Sigmoid colon (tissue), 7 donors: ENCODE data around the gene RNF167. TPM values are rescaled to one million over a fixed set of nuclear protein-coding genes. Genes with fewer than 3 reads are reported as not detected.

Experiments
- DNase-seq: peaks from one replicate; pipeline ENCODE4 v3.0.0-alpha.2; 2019
- H3K27ac ChIP-seq, 4 donors: fragments of 200-600 bp; sonication (generic); one replicate each; pipeline ENCODE4 v1.5.1; 2016 to 2019; ENCODE audit warnings: mild to moderate bottlenecking in 1 of 4
- H3K27me3 ChIP-seq, 3 donors: fragments of 200-600 bp; sonication (generic); one replicate each; pipeline ENCODE4 v1.5.1; 2019; ENCODE audit warnings: mild to moderate bottlenecking in 1 of 3
- H3K36me3 ChIP-seq, 4 donors: fragments of 200-600 bp; sonication (generic); one replicate each; pipeline ENCODE4 v1.5.1; 2016 to 2019
- H3K4me1 ChIP-seq, 4 donors: fragments of 200-600 bp; sonication (generic); one replicate each; pipeline ENCODE4 v1.5.1; 2017 to 2019
- H3K4me3 ChIP-seq, 4 donors: fragments of 200-600 bp; sonication (generic); one replicate each; pipeline ENCODE4 v1.5.1; 2017 to 2019; ENCODE audit warnings: mild to moderate bottlenecking in 2 of 4, moderate library complexity in 1 of 4
- H3K9me3 ChIP-seq, 4 donors: fragments of 200-600 bp in 3 of 4; sonication (generic) in 3 of 4; one replicate each; pipeline versions ENCODE4 v1.5.1 to v1.6.1; 2013 to 2019
- EP300 ChIP-seq, 4 donors: sonication (generic); formaldehyde crosslinking; IDR thresholded peaks; one replicate each; pipeline ENCODE4 v1.6.1; 2017; ENCODE audit warnings: antibody characterized with exemption in 4 of 4
- POLR2A ChIP-seq, 2 donors: fragments of 450-650 bp; IDR thresholded peaks; one replicate each; pipeline ENCODE4 v1.6.1; 2016; ENCODE audit warnings: antibody characterized with exemption in 2 of 2, mild to moderate bottlenecking in 2 of 2, moderate library complexity in 2 of 2
- POLR2AphosphoS5 ChIP-seq, 4 donors: sonication (generic); formaldehyde crosslinking; IDR thresholded peaks; one replicate each; pipeline ENCODE4 v1.6.1; 2017; ENCODE audit warnings: antibody characterized with exemption in 4 of 4
- WGBS, 2 donors: extraction: QIAGEN DNeasy Blood & Tissue Kit; methylation state at CpG; one replicate each; pipeline ENCODE4 v1.1.7; 2013; 5-methylcytosine and 5-hydroxymethylcytosine counted together
- intact Hi-C: fragments of 100-400 bp; cut with DNase I; formaldehyde crosslinking; loops from one replicate; pipeline ENCODE4 v1.15.1; 2023
- polyA plus RNA-seq, 3 donors: library from polyadenylated mRNA; stranded (reverse); fragments of 200-250 nt; gene quantifications; one replicate each; pipeline ENCODE4 v1.2.3, GENCODE V29; 2013
- small RNA-seq, 3 donors: library from RNA; depleted of rRNA; stranded (forward); fragments of <200 nt; gene quantifications; one replicate each; pipeline ENCODE3, GENCODE V24; 2016
- total RNA-seq, 4 donors: library from RNA; depleted of rRNA; stranded (reverse); fragments of >200 nt; gene quantifications; one replicate each; pipeline ENCODE4 v1.1.0, GENCODE V29; 2016
- TF ChIP-seq, protein P1 (sequence below), 4 experiments: fragments of 450-650 bp in 3 of 4; fragments of 200-600 bp in 1 of 4; IDR thresholded peaks; one replicate each; pipeline ENCODE4 v1.5.1; 2016 to 2019; ENCODE audit warnings: antibody characterized with exemption in 4 of 4, mild to moderate bottlenecking in 3 of 4, moderate library complexity in 2 of 4
- donor health status: healthy with polysubstance abuse.
- donor health status: Bipolar disorder and iron deficiency.
- donor health status: healthy.

Gene RNF167
- total and polyA plus RNA-seq, 7 donors = 45.0 to 120 (median 61.1) TPM

GRCh38 chr17:4987767-4988567 lies 47.9 kb downstream of the RNF167 start:
- intact Hi-C loops = loop anchor here (1.0 to 5.0 kb wide), 4 partner anchors 19 to 201 kb away; partner anchors contain the start of genes GLTPD2 and VMO1

GRCh38 chr17:4994081-4994595 lies 54.1 kb downstream of the RNF167 start:
- Histone ChIP-seq H3K27ac (no peak overlapping the region), H3K9me3 (no peaks in the 10 kb centered on the region), H3K27me3 (no peaks in the 10 kb centered on the region), H3K36me3 (no peaks in the 10 kb centered on the region), H3K4me3 (no peak overlapping the region), H3K4me1 (peaks cover 0 to 17% (median 15%) of the 10 kb centered on the region in 4 donors)
- 81 to 89% methylated on average over 6 of the region's 6 CpGs for WGBS, 2 donors
- DNase-seq = no peak
- no peak for TF ChIP-seq POLR2AphosphoS5 (IDR thresholded peaks at IDR 0.05)
- TF ChIP-seq EP300 (IDR thresholded peaks at IDR 0.05) = no peak
- TF ChIP-seq POLR2A (IDR thresholded peaks at IDR 0.05) = no peak
- TF ChIP-seq, protein P1, sequence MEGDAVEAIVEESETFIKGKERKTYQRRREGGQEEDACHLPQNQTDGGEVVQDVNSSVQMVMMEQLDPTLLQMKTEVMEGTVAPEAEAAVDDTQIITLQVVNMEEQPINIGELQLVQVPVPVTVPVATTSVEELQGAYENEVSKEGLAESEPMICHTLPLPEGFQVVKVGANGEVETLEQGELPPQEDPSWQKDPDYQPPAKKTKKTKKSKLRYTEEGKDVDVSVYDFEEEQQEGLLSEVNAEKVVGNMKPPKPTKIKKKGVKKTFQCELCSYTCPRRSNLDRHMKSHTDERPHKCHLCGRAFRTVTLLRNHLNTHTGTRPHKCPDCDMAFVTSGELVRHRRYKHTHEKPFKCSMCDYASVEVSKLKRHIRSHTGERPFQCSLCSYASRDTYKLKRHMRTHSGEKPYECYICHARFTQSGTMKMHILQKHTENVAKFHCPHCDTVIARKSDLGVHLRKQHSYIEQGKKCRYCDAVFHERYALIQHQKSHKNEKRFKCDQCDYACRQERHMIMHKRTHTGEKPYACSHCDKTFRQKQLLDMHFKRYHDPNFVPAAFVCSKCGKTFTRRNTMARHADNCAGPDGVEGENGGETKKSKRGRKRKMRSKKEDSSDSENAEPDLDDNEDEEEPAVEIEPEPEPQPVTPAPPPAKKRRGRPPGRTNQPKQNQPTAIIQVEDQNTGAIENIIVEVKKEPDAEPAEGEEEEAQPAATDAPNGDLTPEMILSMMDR (IDR thresholded peaks at IDR 0.05) = no peak
- intact Hi-C loops = no loop called here

More at GRCh38 chr17:4987767-4988567, 47.9 kb downstream of the RNF167 start:
- DNase-seq = no peak
- H3K9me3 ChIP-seq = no peaks in the 10 kb centered on the region
- WGBS, 2 donors = 3 to 13% methylated on average over 30 of the region's 30 CpGs
- peak overlapping the region; percentile 68 to 97 (median 80) for H3K4me3 ChIP-seq
- peaks cover under 1 to 13% (median 7%) of the 10 kb centered on the region in 4 donors for H3K36me3 ChIP-seq
- H3K4me1 ChIP-seq = peaks cover 0 to 31% (median 25%) of the 10 kb centered on the region in 4 donors
- TF ChIP-seq POLR2AphosphoS5 (IDR thresholded peaks at IDR 0.05) = no peak
- peak in 1 of 2 donors; percentile 22 for TF ChIP-seq POLR2A (IDR thresholded peaks at IDR 0.05)
- TF ChIP-seq EP300 (IDR thresholded peaks at IDR 0.05) = no peak
- TF ChIP-seq, protein P1 (IDR thresholded peaks at IDR 0.05) = no peak
- peak overlapping the region; percentile 93 to 97 (median 95) for H3K27ac ChIP-seq
- H3K27me3 ChIP-seq = no peaks in the 10 kb centered on the region

Small RNAs within 50 kb of the gene (small RNA-seq; reads per million reads assigned to genes)
- gene MIR6864 (0 to 0.51 (median 0.32) reads per million in 3 donors), gene MIR6865 (0 reads per million in 3 donors)

Other genes with a start within 250 kb of the RNF167 start
- 10 to 100 TPM; 20.0 to 37.7 (median 26.2) TPM for gene PELP1, start 236.1 kb upstream of the RNF167 start, total RNA-seq
- 10 to 100 TPM in 1 of 3 donors, 1 to 10 TPM in 2; 4.2 to 27.0 (median 9.9) TPM for gene PELP1, start 236.1 kb upstream of the RNF167 start, polyA plus RNA-seq
- gene ARRB2, start 229.6 kb upstream of the RNF167 start, total RNA-seq = 10 to 100 TPM; 22.1 to 35.7 (median 28.2) TPM
- gene ARRB2, start 229.6 kb upstream of the RNF167 start, polyA plus RNA-seq = 10 to 100 TPM; 38.4 to 51.7 (median 39.3) TPM
- 10 to 100 TPM; 31.1 to 43.6 (median 38.3) TPM for gene MED11, start 208.8 kb upstream of the RNF167 start, total RNA-seq
- 10 to 100 TPM; 35.8 to 61.9 (median 47.4) TPM for gene MED11, start 208.8 kb upstream of the RNF167 start, polyA plus RNA-seq
- under 1 TPM in 3 of 4 donors, not detected in 1; 0.36 to 0.55 (median 0.49) TPM for gene ZMYND15, start 200.4 kb upstream of the RNF167 start, total RNA-seq
- gene ZMYND15, start 200.4 kb upstream of the RNF167 start, polyA plus RNA-seq = 1 to 10 TPM in 2 of 3 donors, not detected in 1; 1.1 to 1.2 TPM
- gene CXCL16, start 200.3 kb upstream of the RNF167 start, total RNA-seq = 1 to 10 TPM; 4.6 to 6.8 (median 5.3) TPM
- gene CXCL16, start 200.3 kb upstream of the RNF167 start, polyA plus RNA-seq = 10 to 100 TPM; 21.6 to 32.8 (median 29.0) TPM
- not detected for gene TM4SF5, start 168.4 kb upstream of the RNF167 start, total RNA-seq
- 10 to 100 TPM in 2 of 3 donors, 1 to 10 TPM in 1; 7.8 to 19.2 (median 11.1) TPM for gene TM4SF5, start 168.4 kb upstream of the RNF167 start, polyA plus RNA-seq
- gene VMO1, start 153.9 kb upstream of the RNF167 start, total RNA-seq = 1 to 10 TPM in 3 of 4 donors, not detected in 1; 1.1 to 6.4 (median 4.1) TPM
- 1 to 10 TPM in 2 of 3 donors, not detected in 1; 2.2 to 4.4 TPM for gene VMO1, start 153.9 kb upstream of the RNF167 start, polyA plus RNA-seq
- not detected for gene GLTPD2, start 151.3 kb upstream of the RNF167 start, total RNA-seq
- gene GLTPD2, start 151.3 kb upstream of the RNF167 start, polyA plus RNA-seq = 1 to 10 TPM in 1 of 3 donors, under 1 TPM in 1, not detected in 1; 0.06 to 1.6 TPM
- 100 to 1,000 TPM; 153 to 242 (median 192) TPM for gene PSMB6, start 144.1 kb upstream of the RNF167 start, total RNA-seq
- 100 to 1,000 TPM; 172 to 213 (median 201) TPM for gene PSMB6, start 144.1 kb upstream of the RNF167 start, polyA plus RNA-seq
- gene PLD2, start 133.1 kb upstream of the RNF167 start, total RNA-seq = 10 to 100 TPM in 3 of 4 donors, 1 to 10 TPM in 1; 9.3 to 20.5 (median 12.3) TPM
- gene PLD2, start 133.1 kb upstream of the RNF167 start, polyA plus RNA-seq = 10 to 100 TPM in 1 of 3 donors, 1 to 10 TPM in 2; 6.0 to 18.0 (median 7.9) TPM
- gene MINK1, start 106.9 kb upstream of the RNF167 start, total RNA-seq = 10 to 100 TPM; 17.1 to 43.8 (median 21.0) TPM
- gene MINK1, start 106.9 kb upstream of the RNF167 start, polyA plus RNA-seq = 100 to 1,000 TPM in 1 of 3 donors, 10 to 100 TPM in 2; 45.0 to 117 (median 63.8) TPM
- gene C17orf107, start 40.7 kb upstream of the RNF167 start, total RNA-seq = 1 to 10 TPM in 1 of 4 donors, under 1 TPM in 3; 0.68 to 2.8 (median 0.85) TPM
- 1 to 10 TPM in 1 of 3 donors, under 1 TPM in 2; under 0.01 to 1.7 (median 0.69) TPM for gene C17orf107, start 40.7 kb upstream of the RNF167 start, polyA plus RNA-seq
- under 1 TPM in 3 of 4 donors, not detected in 1; 0.49 to 0.55 (median 0.54) TPM for gene CHRNE, start 37.2 kb upstream of the RNF167 start, total RNA-seq
- gene CHRNE, start 37.2 kb upstream of the RNF167 start, polyA plus RNA-seq = under 1 TPM in 2 of 3 donors, not detected in 1; 0.46 to 0.57 TPM
- gene GP1BA, start 8.0 kb upstream of the RNF167 start, total RNA-seq = not detected
- 1 to 10 TPM in 1 of 3 donors, not detected in 2; 1.1 TPM for gene GP1BA, start 8.0 kb upstream of the RNF167 start, polyA plus RNA-seq
- gene SLC25A11, start 222 bp upstream of the RNF167 start, total RNA-seq = 10 to 100 TPM; 41.0 to 60.3 (median 48.6) TPM
- 10 to 100 TPM; 57.7 to 82.8 (median 79.9) TPM for gene SLC25A11, start 222 bp upstream of the RNF167 start, polyA plus RNA-seq
- gene PFN1, start 8.3 kb downstream of the RNF167 start, total RNA-seq = 1,000 to 10,000 TPM in 1 of 4 donors, 100 to 1,000 TPM in 3; 690 to 1,141 (median 828) TPM
- gene PFN1, start 8.3 kb downstream of the RNF167 start, polyA plus RNA-seq = 1,000 to 10,000 TPM in 1 of 3 donors, 100 to 1,000 TPM in 2; 853 to 1,404 (median 948) TPM
- gene ENO3, start 10.9 kb downstream of the RNF167 start, total RNA-seq = 1 to 10 TPM; 2.5 to 9.1 (median 5.1) TPM
- gene ENO3, start 10.9 kb downstream of the RNF167 start, polyA plus RNA-seq = 10 to 100 TPM in 1 of 3 donors, 1 to 10 TPM in 1, under 1 TPM in 1; 0.69 to 10.3 (median 5.4) TPM
- 10 to 100 TPM; 42.6 to 84.5 (median 72.3) TPM for gene SPAG7, start 27.5 kb downstream of the RNF167 start, total RNA-seq
- gene SPAG7, start 27.5 kb downstream of the RNF167 start, polyA plus RNA-seq = 10 to 100 TPM; 67.8 to 79.3 (median 73.9) TPM
- gene CAMTA2, start 47.4 kb downstream of the RNF167 start, total RNA-seq = 10 to 100 TPM in 3 of 4 donors, 1 to 10 TPM in 1; 9.9 to 24.6 (median 21.7) TPM
- 10 to 100 TPM; 35.1 to 64.5 (median 42.0) TPM for gene CAMTA2, start 47.4 kb downstream of the RNF167 start, polyA plus RNA-seq
- 1 to 10 TPM in 2 of 4 donors, under 1 TPM in 2; 0.36 to 3.0 (median 1.5) TPM for gene INCA1, start 57.3 kb downstream of the RNF167 start, total RNA-seq
- gene INCA1, start 57.3 kb downstream of the RNF167 start, polyA plus RNA-seq = 1 to 10 TPM; 2.2 to 3.6 (median 2.3) TPM
- 100 to 1,000 TPM in 1 of 4 donors, 10 to 100 TPM in 3; 46.4 to 101 (median 81.0) TPM for gene KIF1C, start 57.7 kb downstream of the RNF167 start, total RNA-seq
- 100 to 1,000 TPM in 2 of 3 donors, 10 to 100 TPM in 1; 83.3 to 164 (median 108) TPM for gene KIF1C, start 57.7 kb downstream of the RNF167 start, polyA plus RNA-seq
- not detected for gene SLC52A1, start 95.2 kb downstream of the RNF167 start, total RNA-seq
- gene SLC52A1, start 95.2 kb downstream of the RNF167 start, polyA plus RNA-seq = under 1 TPM in 2 of 3 donors, not detected in 1; 0.23 to 0.74 TPM
- 1 to 10 TPM; 4.3 to 6.1 (median 5.3) TPM for gene ZFP3, start 138.2 kb downstream of the RNF167 start, total RNA-seq
- 1 to 10 TPM; 2.4 to 3.2 (median 2.8) TPM for gene ZFP3, start 138.2 kb downstream of the RNF167 start, polyA plus RNA-seq
- gene ZNF232, start 171.6 kb downstream of the RNF167 start, total RNA-seq = 10 to 100 TPM in 3 of 4 donors, 1 to 10 TPM in 1; 5.7 to 15.3 (median 12.7) TPM
- 1 to 10 TPM; 4.8 to 8.7 (median 6.0) TPM for gene ZNF232, start 171.6 kb downstream of the RNF167 start, polyA plus RNA-seq
- 1 to 10 TPM in 1 of 4 donors, not detected in 3; 2.5 TPM for gene USP6, start 175.8 kb downstream of the RNF167 start, total RNA-seq
- under 1 TPM in 1 of 3 donors, not detected in 2; 0.06 TPM for gene USP6, start 175.8 kb downstream of the RNF167 start, polyA plus RNA-seq